Activated naive CD4-positive, alpha-beta T cell treated with anti-CD3 and anti-CD28 coated beads, Interleukin-2, amount 10 ng/mL, durations not matched to agents 5 hours and 36 hours (primary cell): ENCODE measurements around the gene SERPINB8. TPM values are rescaled to one million over a fixed set of nuclear protein-coding genes. Genes with fewer than 3 reads are reported as not detected.

ENCODE experiments used
- total RNA-seq, 2 experiments: library from RNA; stranded (reverse); gene quantifications; one replicate each; pipeline ENCODE4 v1.2.3, GENCODE V29; 2021

The SERPINB8 gene
- 1 to 10 TPM; 8.2 TPM for total RNA-seq

DNA sequence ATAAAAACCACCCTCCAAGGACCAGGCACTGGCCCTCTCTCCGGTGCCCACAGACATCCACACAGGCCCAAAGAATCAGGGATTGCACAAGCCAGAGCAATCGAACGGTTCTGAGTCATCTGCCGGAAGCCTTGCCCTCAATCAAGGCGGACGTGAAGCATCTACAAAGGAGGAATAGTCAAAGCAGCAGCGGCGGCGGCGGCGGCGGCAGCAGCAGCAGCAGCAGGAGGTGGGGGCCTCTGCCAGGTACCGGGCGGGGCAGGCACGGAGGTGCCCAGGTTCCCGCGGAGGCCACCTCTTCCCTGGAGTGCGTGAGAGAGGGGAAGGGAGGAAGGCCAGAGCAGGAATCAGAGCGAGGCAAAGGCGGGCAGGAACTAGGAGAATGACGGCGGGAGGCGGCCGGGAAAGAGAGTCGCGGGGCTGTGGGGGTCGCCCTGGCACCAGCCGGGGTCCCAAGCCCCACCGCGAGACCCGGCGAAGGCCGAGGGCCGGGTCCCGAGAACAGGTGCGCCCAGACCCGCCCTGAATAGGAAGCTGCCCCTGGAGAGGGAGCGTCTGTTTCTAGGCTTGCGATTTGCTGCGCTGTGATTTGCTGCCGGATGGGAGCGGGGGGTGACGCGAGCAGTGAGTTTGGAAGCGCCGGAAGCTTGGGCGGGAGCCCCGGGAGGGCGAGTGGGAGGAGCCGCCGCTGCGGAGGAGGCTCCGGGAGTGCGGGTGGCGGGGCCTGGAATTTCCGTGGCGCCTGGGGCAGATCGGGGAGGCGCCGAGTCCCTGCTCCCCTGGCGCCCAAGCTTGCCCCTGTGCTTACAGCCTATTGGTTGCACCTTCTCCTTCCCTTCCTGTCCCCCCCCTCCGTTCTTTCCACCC is at the start of gene SERPINB8:
TSS of gene SERPINB8 (plus strand) at position 140 of the 867 bp plus-strand sequence. CDS start 8,228 bp downstream, outside the sequence.

GRCh38 chr18:63949068-63949737 is 20.7 kb upstream of the SERPINB8 start, which contains the start of gene HMSD:
TSS of gene HMSD (plus strand) at chr18:63949301. CDS start at chr18:63953456, 4,155 bp downstream.

Other genes with a start within 250 kb of the SERPINB8 start
- not detected for gene SERPINB7, start 194.7 kb upstream of the SERPINB8 start, total RNA-seq
- not detected for gene SERPINB2, start 82.4 kb upstream of the SERPINB8 start, total RNA-seq
- gene SERPINB10, start 62.1 kb upstream of the SERPINB8 start, total RNA-seq = not detected
- 1 to 10 TPM; 1.1 to 1.2 TPM for gene HMSD, start 20.8 kb upstream of the SERPINB8 start, total RNA-seq
- not detected for gene LINC00305, start 179.0 kb downstream of the SERPINB8 start, total RNA-seq